Measurements from ENCODE around the gene DNAJB13. TPM values are rescaled to one million over a fixed set of nuclear protein-coding genes. Genes with fewer than 3 reads are reported as not detected.

Gene DNAJB13
- total RNA-seq, 2 donors from 2014 or later, result 0.47 TPM; not detected in 1

DNA sequence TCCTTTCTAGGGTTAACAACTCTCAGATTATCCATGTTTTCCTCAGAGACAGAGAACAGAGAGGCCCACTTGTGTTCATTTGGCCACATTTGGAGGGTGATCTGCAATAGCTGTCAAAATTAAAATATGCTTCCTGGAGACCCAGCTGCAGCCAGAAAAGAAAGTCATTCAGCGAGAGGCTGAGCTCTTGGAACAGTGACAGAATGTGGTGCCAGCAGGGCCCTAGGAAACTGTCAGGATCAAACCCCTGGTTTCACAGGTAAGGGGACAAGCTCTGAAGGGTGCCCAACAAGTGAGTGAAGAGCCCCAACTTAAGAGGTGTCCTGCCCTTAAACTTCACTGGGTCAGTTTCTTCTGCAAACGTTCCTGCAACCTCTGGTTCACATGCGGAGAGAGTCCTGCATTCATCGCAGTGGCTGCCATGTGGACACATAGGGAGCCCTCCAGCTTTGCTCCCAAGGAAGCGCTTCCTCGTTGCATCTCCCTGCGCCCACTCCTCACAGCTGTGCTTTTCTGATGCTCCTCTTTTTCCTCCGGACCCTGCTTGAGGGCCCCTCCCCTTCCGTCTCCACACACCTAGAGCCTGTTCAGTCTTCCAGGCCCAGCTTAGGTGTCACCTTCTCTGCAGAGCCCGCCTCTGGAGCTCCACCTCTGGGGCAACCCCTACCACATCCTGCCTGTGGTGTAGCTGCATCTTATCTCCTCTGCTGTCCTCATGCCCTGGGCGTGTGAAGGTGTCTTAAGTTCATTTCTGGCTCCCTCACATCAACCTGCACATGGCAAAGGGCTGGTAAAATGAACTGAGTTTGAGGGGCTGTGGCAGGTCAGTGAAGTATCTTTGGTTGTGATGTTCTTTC, 54.2 kb downstream of the DNAJB13 start:
- Mint-ChIP-seq H3K9me3 (no peaks in the 10 kb centered on the region), H3K36me3 (no peaks in the 10 kb centered on the region), H3K4me3 (peak overlapping the region; percentile 74), H3K27me3 (no peaks in the 10 kb centered on the region), H3K4me1 (ENCODE audit: low read depth in 2 of 2) (peaks cover 62 to 68% of the 10 kb centered on the region in 2 donors), H3K27ac (peak overlapping the region; percentile 61 to 70)
- ATAC-seq (peak; percentile 92 to 96), DNase-seq (ENCODE audit: low spot score) (peak; percentile 86)

DNA sequence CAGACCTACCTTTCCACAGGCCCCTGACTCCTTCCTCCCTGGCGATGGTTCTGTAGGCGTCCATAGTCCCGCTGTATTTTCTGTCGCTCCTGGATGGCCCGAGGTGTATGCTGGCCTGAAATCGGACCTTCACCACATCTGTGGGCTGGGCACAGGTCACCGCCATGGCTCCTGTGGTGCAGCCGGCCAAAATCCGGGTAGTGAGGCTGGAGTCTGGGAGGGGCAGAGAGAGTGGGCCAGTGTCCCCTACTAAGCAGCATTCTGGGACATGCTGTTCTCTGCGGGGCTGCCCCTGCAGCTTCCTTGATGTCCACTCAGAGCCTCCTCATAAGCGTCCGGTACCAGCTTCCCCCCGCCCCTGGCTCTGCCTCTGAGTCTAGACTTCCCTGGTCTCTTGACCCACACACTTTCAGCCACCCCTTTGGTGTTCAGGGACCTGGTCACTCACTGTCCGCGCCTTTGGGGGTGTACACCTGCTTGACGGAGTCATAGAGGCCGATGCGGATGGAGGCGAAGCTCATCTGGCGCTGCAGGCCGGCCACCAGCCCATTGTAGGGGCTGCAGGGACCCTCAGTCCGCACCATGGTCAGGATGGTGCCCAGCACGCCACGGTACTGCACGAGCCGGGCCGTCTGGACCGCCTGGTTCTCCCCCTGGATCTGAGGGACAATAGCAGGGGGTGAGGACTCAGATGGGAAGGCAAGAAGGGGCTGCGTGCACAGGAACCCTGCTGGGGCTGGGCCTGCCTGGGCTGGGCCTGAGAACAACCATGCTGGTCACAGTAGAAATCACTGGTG, 55.1 kb downstream of the DNAJB13 start:
- Mint-ChIP-seq H3K9me3 (no peaks in the 10 kb centered on the region), H3K27ac (peak overlapping the region; percentile 61 to 70), H3K27me3 (no peaks in the 10 kb centered on the region), H3K36me3 (no peaks in the 10 kb centered on the region), H3K4me3 (peak overlapping the region; percentile 74), H3K4me1 (ENCODE audit: low read depth in 2 of 2) (peaks cover 62 to 70% of the 10 kb centered on the region in 2 donors)
- DNase-seq (ENCODE audit: low spot score), result no peak
- ATAC-seq, result no peak

DNA sequence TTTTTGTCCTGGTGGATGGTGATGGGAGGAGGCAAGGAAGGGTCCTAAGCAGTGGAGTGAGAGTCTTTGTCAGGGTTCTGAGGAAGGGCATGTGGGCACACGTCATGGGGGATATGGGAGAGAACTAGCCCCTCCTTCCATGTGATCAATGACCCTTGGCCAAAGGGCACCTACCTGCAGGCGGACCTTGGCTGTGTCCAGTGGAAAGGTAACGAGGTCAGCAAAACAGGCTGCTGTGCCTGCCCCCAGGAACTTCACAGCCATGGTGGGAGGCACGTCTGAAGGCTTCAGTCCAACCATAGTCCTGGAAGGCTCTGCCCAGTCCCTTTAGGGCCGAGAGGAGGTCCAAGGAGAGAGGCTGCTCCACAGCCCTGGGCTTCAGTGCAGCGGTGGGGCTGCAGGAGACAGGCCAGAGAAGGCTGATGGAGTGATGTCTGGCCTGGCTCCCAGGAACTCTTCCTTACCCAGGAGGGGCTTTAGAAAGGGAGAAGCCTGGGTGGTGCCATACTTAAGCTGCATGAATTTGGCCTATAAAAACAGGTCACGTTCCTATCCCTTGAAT, 56.0 kb downstream of the DNAJB13 start:
- no peak for DNase-seq (ENCODE audit: low spot score)
- no peak overlapping the region for H3K4me3 Mint-ChIP-seq
- H3K36me3 Mint-ChIP-seq, result no peaks in the 10 kb centered on the region
- no peaks in the 10 kb centered on the region for H3K9me3 Mint-ChIP-seq
- ATAC-seq, result no peak
- peaks cover 61 to 70% of the 10 kb centered on the region in 2 donors for H3K4me1 Mint-ChIP-seq (ENCODE audit: low read depth in 2 of 2)
- peak overlapping the region; percentile 44 to 61 for H3K27ac Mint-ChIP-seq
- no peaks in the 10 kb centered on the region for H3K27me3 Mint-ChIP-seq

DNA sequence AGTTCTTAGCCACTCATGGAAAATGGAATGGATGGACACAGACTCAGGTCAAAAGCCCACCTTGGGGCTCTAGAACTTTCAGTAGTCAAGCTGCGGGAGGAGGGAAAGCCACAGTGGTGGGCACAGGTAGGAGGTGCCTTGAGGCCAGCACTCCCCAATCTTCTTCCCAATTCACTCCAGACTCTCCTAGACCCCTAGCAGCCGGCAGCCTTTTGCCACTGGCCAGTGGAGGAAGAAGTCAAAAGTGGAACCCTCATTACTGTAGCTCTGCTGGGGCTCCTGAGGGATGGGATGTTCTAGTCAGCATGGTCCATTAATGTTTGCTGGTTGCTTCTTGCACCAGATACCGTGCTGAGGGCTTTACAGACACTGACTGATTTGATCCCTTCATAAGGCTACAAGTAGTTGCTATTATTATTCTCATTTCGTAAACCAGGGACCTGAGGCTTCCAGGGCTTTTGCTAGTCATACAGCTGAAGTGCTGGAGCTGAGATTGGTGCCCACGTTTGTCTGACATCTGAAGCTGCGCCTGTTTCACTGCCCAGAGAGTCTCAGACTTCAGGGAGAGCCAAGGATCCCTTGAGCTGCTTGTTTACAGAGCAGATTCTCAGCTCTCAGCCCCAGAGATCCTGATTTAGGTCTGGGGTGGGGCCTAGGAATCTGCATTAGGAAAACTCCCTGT, 57.0 kb downstream of the DNAJB13 start:
- peaks cover 54 to 66% of the 10 kb centered on the region in 2 donors for H3K4me1 Mint-ChIP-seq (ENCODE audit: low read depth in 2 of 2)
- ATAC-seq (no peak), DNase-seq (ENCODE audit: low spot score) (no peak)
- no peaks in the 10 kb centered on the region for H3K27me3 Mint-ChIP-seq
- peak overlapping the region; percentile 74 to 89 for H3K27ac Mint-ChIP-seq
- no peaks in the 10 kb centered on the region for H3K36me3 Mint-ChIP-seq
- no peak overlapping the region for H3K4me3 Mint-ChIP-seq
- H3K9me3 Mint-ChIP-seq, result no peaks in the 10 kb centered on the region

DNA sequence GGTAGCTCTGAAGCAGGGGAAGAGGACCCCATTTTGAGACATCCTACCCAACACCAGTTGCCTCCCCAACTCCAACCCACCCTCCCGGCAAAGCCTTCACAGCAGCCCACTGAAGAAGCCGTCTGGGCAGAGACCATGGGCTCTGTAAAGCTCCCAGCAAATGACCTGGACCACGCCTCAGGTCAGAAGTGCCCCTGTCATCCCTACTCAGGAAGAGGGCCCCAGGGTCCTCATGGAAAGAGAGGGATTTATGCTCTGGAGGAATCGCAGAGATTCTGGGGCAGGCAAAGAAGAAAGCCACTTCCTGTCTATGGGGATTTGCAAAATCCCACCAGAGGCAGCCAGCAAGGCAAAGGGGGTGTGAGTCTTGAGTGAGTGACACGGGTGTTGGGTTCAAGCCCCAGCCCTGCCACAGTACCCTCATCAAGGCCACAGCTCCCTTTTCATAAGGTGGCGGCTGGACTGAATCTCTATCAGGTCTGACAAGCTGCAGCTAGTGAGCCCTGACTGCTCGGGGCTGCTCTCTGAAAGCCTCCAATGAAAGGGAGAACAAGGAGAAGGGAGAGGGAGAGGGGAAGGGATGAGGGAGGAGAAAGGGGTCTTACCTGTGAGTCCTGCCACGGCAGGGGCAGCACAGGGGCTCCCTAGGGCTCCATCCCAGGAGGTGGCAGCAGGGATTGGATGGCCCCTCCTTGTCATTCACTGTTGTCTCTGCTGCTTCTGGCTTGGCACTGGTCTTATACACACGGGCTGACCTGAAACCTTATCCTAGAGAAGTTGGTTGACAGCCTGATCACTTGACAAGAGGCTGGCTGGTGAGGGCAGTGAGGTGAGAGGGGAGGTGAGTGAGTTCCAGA, 57.8 kb downstream of the DNAJB13 start, which contains the start of gene UCP3:
UCP3 (minus strand) TSS at position 713 of the 857 bp plus-strand sequence. CDS start 2,043 bp downstream, outside the sequence.
- Mint-ChIP-seq H3K27me3 (no peaks in the 10 kb centered on the region), H3K4me3 (peak within 1 kb of the TSS; percentile 32), H3K36me3 (no peaks in the 10 kb centered on the region), H3K27ac (peak within 1 kb of the TSS; percentile 88 to 93), H3K4me1 (ENCODE audit: low read depth in 2 of 2) (peaks cover 49 to 60% of the 10 kb centered on the region in 2 donors), H3K9me3 (no peaks in the 10 kb centered on the region)
- no peak for DNase-seq (ENCODE audit: low spot score)
- ATAC-seq, result no peak

DNA sequence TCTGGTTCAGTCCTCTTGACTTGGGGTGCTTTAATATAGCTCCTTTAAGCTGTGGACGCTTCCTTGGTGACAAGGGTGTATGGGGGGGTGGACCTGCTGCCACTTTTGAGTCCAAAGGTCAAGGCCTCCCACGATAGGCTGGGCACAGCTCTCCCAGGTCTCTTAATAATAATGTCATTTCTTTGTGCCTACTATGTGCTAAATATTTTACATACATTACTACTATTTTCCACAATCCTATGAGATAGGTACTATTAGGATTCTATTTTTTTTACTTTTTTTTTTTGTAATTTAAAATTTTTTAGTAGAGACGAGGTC, 58.4 kb downstream of the DNAJB13 start:
- no peak overlapping the region for H3K4me3 Mint-ChIP-seq
- H3K36me3 Mint-ChIP-seq, result no peaks in the 10 kb centered on the region
- no peaks in the 10 kb centered on the region for H3K27me3 Mint-ChIP-seq
- ATAC-seq (no peak), DNase-seq (ENCODE audit: low spot score) (no peak)
- peaks cover 49 to 55% of the 10 kb centered on the region in 2 donors for H3K4me1 Mint-ChIP-seq (ENCODE audit: low read depth in 2 of 2)
- no peaks in the 10 kb centered on the region for H3K9me3 Mint-ChIP-seq
- peak overlapping the region; percentile 88 to 93 for H3K27ac Mint-ChIP-seq

DNA sequence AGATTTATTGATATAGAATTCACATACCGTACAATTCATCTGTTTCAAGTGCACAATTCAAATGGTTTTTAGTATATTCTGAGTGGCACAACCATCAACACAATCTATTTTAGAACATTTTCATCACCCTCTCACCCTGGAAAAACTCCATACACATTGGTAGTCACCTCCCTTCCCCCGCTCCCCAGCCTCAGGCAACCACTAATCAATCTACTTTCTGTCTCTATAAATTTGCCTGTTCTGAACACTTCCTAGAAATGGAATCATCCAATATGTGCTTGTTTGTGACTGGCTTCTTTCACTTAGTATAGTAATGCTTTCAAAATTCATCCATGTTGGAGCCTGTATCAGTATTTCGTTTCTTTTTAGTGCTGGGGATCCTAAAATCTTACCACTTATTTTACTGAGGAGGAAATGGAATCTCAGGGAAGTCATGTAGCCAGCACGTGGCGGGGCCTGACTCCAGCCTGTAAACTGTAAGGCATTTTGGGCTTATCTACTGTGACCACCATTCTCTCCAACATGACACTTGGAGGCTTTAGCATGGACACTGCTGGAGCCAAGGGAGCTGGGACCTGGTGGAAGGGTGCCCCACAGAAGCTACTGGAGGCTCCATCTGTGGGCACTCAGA, 59.0 kb downstream of the DNAJB13 start:
- Mint-ChIP-seq H3K9me3 (no peaks in the 10 kb centered on the region), H3K27me3 (no peaks in the 10 kb centered on the region), H3K4me1 (ENCODE audit: low read depth in 2 of 2) (peaks cover 49% of the 10 kb centered on the region in 2 donors), H3K4me3 (peak overlapping the region; percentile 30), H3K27ac (peak overlapping the region; percentile 88 to 93), H3K36me3 (no peaks in the 10 kb centered on the region)
- ATAC-seq (no peak), DNase-seq (ENCODE audit: low spot score) (no peak)

DNA sequence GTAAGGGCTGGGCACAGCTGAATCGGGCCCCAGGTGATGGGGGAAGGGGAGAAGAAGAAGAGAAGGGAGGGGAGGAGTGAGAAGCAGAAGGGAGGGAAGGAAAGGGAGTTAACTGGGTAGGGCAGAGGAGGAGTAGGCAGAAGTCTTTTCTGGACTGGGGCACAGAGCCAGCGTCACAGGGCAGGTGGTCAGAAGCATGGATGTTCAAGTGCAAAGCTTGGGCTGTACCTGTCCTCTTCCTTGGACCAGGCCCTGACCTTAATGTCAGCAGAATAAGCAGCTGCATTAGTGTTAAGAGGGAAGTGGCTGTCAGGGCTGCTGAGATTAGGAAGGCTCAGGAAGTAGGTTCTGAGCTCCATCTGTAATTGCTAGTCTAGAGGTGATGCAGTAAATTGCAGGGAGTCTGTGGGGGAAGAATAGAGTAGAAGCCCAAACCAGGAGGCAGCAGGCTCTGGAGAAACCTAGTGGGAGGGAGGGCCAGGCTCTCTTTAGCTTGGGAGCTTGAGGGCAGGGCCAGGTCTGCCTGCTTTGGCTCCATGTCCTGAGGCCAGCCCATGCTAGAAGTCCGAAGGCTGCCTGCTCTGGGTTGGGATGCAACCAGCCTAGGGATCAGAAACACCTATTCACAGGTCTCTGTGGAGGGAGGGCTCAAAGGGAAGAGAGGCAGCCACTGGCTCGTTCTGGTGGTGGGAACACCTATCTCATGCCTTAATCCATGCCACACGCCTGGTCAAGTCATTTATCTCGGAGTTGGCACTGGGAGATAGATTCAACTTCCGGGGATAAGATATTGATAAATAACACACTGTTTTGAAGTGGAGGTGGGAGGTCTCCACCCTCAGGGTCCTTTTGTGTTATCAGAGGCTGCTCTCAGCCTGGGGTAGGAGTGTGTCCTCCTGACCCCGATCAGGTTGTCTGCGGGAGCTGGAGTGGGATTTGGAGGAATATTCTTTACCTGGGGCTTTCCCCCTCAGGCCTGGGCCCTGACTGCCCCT, 59.8 kb downstream of the DNAJB13 start:
- no peaks in the 10 kb centered on the region for H3K27me3 Mint-ChIP-seq
- peak overlapping the region; percentile 30 for H3K4me3 Mint-ChIP-seq
- H3K9me3 Mint-ChIP-seq, result no peaks in the 10 kb centered on the region
- H3K27ac Mint-ChIP-seq, result peak overlapping the region; percentile 88 to 93
- DNase-seq (ENCODE audit: low spot score), result no peak
- no peaks in the 10 kb centered on the region for H3K36me3 Mint-ChIP-seq
- peaks cover 41 to 45% of the 10 kb centered on the region in 2 donors for H3K4me1 Mint-ChIP-seq (ENCODE audit: low read depth in 2 of 2)
- ATAC-seq, result no peak

DNA sequence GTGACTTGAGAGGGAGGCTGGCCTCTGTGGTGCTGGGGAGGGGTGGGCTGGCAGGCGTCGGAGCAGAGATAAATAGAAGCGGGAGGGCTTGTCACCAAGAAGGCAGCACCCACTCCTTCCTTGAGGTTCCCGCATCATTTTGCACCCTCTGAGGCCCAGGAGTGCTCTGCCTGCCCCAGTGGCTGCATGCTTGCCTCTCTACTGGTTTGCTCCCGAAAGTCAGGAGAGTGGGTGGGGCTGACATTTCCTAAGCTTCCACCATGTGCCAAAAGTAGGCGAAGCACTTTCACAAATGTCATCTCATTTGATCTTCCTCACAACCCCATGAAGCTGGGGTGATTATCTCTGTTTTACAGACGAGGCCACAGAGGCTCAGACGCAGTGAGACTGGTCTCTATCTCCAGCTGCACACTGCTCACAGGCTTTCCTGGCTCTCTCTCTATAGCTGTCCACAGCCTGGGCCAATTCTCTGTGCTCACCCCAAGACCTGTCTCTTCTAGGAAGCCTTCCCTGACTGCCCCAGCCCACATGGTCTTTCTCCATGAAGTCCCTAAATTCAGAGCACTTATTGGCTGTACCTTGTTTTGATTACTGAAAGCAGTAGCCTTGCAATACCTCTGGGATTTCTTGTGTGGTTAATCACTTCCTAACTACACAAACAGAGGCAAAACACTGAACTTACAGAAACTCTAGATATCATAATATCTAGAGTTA, 60.7 kb downstream of the DNAJB13 start:
- Mint-ChIP-seq H3K36me3 (peaks cover 8% of the 10 kb centered on the region), H3K27me3 (no peaks in the 10 kb centered on the region), H3K9me3 (no peaks in the 10 kb centered on the region), H3K27ac (peak overlapping the region; percentile 88 to 93), H3K4me3 (peak overlapping the region; percentile 64), H3K4me1 (ENCODE audit: low read depth in 2 of 2) (peaks cover 40 to 45% of the 10 kb centered on the region in 2 donors)
- peak; percentile 78 to 89 for ATAC-seq
- DNase-seq (ENCODE audit: low spot score), result peak; percentile 65

DNA sequence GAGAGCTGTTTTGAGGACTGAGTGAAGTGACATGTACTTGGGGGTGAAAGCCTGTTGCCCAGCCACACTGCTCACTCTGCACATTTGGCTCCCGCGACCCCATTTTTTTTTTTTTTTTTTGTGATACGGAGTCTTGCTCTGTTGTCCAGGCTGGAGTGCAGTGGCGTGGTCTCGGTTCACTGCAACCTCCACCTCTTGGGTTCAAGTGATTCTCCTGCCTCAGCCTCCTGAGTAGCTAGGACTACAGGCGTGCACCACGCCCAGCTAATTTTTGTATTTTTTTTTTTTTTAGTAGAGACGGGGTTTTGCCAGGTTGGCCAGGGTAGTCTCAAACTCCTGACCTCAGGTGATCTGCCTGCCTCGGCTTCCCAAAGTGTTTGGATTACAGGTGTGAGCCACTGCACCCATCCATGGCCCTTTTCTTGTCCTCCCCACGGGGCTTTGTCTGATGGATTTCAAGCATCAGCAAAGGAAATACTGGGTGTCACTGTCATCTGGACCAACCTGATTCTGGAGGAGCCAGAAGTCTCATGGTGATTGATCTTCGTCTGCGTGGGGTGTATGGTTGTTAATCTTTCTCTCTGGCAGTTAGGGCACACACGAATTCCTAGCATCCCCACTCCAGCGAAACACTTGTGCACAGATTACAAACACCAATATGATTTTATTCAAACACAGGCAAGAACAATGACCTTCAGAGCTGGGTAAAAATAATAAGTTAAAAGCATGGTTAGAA, 61.4 kb downstream of the DNAJB13 start:
- Mint-ChIP-seq H3K9me3 (no peaks in the 10 kb centered on the region), H3K27ac (peak overlapping the region; percentile 88 to 93), H3K36me3 (peaks cover 16% of the 10 kb centered on the region), H3K4me1 (ENCODE audit: low read depth in 2 of 2) (peaks cover 40 to 49% of the 10 kb centered on the region in 2 donors), H3K4me3 (peak overlapping the region; percentile 64), H3K27me3 (no peaks in the 10 kb centered on the region)
- ATAC-seq (no peak), DNase-seq (ENCODE audit: low spot score) (no peak)
